HG03439 (cell line): ENCODE measurements around the gene DGCR2.
"Not testable (repeated sequence)": the region's sequence is repeated elsewhere in the genome, so short reads cannot be mapped to it uniquely, and the experiment has no call there.

Experiments used
- ATAC-seq: cut with Tn5 transposase; IDR thresholded peaks from one replicate; pipeline ENCODE4 v1.9.1; 2021; ENCODE audit warnings: mild to moderate bottlenecking, moderate library complexity; ENCODE audit not compliant: unreplicated experiment

DGCR2 gene

GRCh38 chr22:19032898-19033567 lies 89.2 kb downstream of the DGCR2 start:
- not testable (repeated sequence) for ATAC-seq

DNA sequence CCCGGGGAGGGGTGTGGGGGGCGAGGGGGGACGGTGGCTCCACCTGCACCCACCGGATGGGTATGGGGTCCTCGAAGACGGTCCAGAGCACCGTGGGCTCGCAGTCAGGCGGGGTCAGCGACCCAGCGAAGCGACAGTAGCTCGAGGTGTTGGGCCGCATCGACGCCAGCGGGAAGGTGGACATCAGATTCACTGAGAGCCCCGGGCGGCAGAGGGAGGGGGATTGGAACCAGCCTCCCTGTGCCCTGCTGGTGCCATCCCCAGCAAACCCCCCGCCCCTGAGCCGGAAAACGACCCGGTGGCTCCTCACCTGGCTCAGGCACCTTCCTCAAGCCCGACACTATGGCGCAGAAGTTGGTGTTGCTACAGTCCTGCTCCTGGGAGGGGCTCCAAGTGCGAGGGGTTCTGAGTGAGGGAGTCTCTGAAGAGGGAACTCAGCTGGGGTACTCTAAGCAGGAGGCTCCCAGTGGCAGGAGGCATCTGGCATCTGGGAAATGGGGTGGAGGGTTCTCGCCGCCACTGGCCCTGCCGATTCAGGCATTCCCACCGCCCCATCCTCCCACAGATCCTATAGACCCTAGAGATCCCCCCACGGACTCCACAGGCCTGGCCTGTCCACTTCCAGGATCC lies 89.9 kb downstream of the DGCR2 start:
- ATAC-seq: not testable (repeated sequence)

DNA sequence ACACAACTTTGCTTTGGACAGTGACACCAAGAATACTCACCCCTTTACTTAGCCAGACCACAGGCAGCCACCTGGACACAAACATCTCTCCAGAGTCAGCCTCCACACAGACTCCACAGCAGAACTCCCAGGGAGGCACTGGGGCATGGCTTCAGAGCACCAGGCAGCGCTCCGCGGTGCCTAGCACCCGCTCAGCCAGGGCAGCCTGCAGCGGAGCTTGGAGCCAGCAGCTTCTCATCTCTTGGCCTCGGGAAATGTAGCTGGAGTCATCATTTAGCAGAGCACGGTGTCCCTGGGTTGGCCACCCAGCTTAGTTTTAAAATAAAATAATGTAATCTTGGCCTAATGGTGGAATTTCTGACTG lies 91.3 kb downstream of the DGCR2 start:
- not testable (repeated sequence) for ATAC-seq

DNA sequence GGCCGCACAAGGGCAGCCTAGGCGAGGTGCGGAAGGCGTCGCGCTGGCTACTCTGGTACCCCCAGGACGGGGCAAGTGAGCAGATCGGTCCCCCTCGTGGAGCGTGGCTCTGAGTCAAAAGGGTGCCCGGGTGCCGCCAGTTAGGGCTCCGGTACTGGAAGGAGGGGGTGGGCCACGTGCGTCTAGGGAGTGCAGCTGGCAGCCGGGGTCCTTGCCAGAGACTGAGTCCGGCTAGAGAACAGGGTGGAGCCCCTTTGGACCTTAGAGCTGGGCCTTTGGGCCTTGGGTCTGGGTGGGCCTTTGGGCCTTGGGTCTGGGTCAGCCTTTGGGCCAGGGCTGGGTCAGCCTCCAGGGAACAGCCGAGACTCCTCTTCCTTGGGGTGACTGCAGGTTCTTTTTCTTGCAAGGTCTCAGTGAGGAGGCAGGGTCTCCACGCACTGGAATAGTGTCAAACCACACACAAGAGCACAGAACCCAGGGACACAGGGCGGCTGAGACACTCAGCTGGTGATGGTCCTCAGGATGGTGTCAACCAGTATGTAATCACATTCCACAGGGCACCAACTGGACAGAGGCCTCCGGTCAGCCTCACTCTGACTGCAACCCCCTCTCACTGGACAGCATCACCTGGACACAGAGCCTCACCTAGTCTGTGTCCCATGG lies 91.9 kb downstream of the DGCR2 start:
- ATAC-seq: not testable (repeated sequence)

GRCh38 chr22:19029113-19030103 lies 92.8 kb downstream of the DGCR2 start:
- not testable (repeated sequence) for ATAC-seq

DNA sequence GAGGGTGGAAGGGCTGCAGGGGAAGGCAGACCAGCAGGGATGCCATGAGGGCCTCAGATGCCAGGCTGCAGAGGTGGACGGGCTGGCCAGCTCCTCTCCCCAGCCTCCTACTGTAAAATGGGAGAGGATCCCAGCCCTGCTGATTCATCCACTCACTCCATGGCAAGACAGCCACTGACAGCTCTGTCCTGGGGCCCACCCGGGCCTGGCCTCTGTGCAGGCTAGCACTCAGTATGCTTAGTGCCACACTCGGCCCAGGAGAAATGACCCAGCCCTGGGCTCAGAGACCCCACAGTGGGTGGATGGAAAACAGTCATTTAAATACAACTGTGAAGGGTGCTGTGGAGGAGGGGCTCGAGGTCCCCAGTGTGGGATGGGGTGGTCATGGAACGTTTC lies 94.2 kb downstream of the DGCR2 start:
- not testable (repeated sequence) for ATAC-seq

DNA sequence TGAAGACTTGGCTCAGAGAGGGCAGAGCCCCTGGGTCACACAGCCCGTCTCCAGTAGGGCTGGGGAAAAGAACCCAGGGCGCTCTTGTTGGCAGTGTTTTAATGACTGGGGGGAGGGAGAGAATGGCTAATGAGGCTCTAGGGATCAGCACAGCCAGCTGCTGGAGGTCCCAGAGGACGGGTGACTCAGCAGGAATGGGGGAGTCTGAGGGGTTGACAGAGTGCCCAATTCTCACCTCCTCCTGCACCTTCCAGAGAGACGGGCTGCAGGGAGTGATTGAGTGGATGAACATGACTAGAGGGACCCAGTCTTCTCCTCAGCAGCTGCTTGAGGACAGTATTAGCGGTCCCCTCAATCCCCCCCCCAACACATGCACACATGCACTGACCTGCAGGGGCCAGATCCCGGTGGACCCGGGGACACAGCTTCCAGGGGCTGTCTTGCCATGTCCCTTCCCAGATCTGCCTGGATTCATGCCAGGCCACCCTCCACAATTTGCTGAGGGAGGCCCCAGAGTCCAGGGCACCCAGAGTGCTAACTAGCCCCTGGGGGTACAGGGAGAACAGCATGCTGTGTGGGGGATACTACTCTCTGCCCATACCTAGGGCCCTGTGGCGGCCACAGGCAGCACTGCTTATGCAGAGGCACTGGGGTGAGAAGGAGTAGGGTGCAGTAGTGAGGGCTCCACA lies 94.7 kb downstream of the DGCR2 start:
- not testable (repeated sequence) for ATAC-seq

GRCh38 chr22:19026080-19026479 lies 96.1 kb downstream of the DGCR2 start:
- not testable (repeated sequence) for ATAC-seq

DNA sequence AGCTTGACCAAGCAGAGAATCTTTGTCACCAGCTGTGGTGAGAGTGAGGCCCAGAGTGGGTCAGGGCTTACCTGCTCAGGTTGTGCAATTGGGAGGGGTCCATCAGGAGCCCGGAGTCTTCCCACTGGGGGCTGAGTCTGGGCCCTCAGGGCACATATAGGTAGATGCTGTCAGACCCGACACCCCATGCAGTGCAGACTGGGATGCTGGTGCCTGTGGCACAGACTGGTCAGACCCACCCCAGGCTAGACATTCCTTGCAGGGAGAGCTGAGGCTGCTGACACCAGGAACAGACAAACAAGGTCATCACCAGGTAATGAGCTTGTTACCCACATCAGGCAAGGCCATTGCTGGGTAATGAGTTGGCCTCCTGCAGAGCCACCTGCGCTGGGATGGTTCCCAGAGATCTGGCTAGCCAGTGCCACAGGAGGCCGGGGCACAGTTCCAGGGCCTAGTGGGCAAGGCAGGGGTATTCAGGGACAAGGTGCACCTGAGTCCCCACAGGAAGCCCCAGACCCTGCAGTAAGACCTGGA lies 97.2 kb downstream of the DGCR2 start:
- ATAC-seq: not testable (repeated sequence)

DNA sequence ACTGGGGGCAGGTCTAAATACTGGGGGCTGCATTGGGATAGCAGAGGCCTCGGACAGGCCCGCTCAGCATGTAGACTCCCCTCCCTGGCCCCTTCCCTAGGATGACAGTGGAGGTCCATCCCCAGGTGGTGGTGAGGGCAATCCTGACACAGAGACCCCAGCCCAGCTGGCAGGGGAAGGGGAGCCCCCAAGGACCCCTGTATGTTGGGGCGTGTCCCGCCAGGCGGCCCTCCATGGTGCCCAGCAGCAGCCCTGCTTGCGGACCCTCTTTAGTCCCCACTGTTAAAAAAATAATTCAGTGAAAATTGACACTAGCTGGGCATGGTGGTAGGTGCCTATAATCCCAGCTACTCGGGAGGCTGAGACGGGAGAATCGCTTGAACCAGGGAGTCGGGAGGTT lies 98.3 kb downstream of the DGCR2 start:
- not testable (repeated sequence) for ATAC-seq

- no peak for ATAC-seq
Observed at GRCh38 chr22:19022755-19023154, 99.5 kb downstream of the DGCR2 start.

GRCh38 chr22:19019679-19020032 lies 102.6 kb downstream of the DGCR2 start:
- ATAC-seq: no peak

DNA sequence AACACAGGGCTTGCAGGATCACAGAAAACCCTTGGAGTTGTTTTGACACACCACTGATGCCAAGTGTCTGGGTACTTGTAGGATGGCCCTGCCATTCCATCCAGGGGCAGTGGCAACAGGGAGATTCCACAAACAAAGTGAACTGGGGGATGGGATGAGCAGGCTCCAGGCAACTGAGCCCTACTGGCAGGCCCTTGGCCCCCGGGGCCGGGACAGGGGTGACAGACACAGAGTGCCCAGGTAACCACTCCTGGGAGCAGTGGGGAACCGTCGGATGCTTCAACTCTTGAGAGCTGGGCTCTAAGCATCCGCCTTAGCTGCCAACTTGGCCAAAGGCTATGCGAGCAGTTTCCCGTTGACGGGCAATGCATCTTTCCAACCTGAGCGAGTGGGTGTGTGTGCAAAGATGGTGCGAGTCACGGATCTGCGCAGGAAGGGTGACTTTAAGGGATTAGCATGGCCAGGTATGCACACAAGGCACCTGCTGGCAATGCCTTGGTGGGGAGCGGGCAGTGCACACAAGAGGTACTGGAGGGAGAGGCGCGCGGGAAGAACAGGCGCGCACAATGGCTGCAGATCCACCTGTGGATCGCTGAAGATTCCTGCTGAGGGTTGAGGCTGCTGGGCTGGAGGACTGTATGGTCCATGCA lies 103.1 kb downstream of the DGCR2 start:
- no peak for ATAC-seq

DNA sequence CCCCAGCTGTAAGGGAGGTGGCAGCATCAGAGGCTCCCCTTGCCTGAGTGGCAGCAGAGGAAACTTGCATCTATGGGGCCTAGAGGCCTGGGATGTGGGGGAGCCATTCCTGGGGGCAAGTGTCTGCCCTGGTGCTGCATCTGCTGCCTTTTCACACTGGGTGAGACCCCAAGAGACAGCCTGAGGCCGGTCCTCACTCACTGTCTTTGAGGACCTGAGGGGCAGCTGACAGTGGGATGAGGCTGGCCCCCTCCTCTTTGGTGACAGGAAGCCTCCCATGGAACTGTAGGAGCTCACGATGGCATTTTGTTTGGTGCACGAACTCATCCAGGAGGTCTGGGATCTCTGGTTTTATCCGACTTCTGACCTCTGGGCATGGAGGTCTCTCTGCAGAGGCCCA lies 104.0 kb downstream of the DGCR2 start:
- no peak for ATAC-seq

DNA sequence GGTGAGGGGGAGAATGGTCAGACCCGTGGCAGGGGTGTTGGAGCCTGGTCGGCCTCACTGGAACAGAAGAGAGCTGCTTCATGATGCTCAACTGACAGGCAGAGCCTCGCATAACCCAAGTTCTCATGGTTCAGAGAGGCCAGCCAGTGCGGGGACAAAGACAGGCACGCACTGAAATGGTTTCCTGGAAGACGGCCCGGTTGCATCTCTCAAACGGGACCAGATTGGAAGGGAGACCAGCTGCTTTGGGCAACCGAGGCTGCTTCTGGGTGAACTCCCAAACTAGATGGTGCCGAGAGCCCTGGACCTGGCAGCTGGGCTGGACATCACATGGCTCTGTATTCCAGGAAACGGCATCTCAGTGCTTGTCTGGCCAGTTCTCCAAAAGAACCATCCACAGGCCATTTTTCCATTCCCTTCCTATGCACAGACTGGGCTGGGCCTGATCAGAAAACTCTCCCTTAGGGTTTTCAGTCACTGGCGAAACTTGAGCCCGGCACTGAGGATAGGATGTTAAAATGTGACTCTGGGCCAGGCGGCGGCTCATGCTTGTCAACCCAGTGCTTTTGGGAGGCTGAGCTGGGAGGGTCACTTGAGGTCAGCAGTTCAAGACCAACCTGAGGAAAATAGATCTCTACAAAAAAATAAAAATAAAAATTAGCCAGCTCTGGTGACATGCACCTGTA lies 106.0 kb downstream of the DGCR2 start:
- no peak for ATAC-seq

GRCh38 chr22:19014886-19015285 lies 107.3 kb downstream of the DGCR2 start:
- no peak for ATAC-seq

DNA sequence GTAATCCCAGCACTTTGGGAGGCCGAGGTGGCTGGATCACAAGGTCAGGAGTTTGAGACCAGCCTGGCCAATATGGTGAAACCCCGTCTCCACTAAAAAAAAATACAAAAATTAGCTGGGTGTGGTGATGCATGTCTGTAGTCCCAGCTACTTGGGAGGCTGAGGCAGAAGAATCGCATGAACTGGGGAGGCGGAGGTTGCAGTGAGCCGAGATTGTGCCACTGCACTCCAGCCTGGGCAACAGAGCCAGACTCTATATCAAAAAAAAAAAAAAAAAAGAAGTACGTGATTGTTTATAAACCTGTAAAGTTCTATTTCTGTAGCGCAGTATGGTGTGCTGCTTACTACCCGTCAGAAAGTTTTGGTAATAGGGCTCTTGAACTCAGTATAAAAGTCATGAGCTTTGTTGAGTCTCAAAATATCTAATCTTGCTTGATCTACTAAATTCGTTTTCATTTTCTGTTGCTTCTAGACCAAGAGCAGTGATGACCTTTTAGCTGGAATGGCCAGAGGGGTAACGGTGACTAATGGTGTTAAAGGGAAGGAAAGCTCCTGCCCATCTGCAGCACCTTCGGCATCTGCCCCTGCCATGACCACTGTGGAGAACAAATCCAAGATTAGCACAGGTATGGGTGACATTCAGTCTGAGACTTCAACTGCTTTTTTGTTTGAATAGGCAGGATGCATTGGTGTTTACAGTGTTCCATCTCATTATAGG lies 108.2 kb downstream of the DGCR2 start:
- not testable (repeated sequence) for ATAC-seq

DNA sequence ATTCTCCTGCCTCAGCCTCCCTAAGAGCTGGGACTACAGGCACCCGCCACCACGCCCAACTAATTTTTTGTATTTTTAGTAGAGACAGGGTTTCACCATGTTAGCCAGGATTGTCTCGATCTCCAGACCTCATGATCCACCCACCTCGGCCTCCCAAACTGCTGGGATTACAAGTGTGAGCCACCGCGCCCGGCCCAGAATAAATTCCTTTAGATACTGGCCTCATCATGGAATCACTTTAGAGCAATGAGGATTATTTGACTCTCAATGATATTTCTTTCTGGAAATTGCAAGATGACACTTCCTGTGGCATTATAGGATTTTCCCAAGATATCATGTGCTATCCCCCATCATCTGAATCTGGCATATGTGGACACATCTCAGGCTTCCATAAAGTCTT lies 108.8 kb downstream of the DGCR2 start:
- not testable (repeated sequence) for ATAC-seq
